Natural killer cell treated with Interleukin-12 subunit alpha and Interleukin-12 subunit beta and Interleukin-15 and Interleukin-18, amount 100 ng/mL, for 72 hours (primary cell): Measurements from ENCODE around the gene CSNK2A1. TPM values are rescaled to one million over a fixed set of nuclear protein-coding genes. Genes with fewer than 3 reads are reported as not detected.
"Not testable (repeated sequence)": the region's sequence is repeated elsewhere in the genome, so short reads cannot be mapped to it uniquely, and the experiment has no call there.

Source experiments
- ATAC-seq, 2 donors: fragments of 150-1000 bp; cut with Tn5 transposase in 1 of 2; sonication (Bioruptor Pico), chemical (Tn5 transposase) in 1 of 2; 2 replicates each; pipeline ENCODE4 v1.10.0; 2021
- DNase-seq: peaks from one replicate; pipeline ENCODE4 v3.0.0; 2022; ENCODE audit warnings: low spot score
- H3K27ac Mint-ChIP-seq, 2 donors: 1 replicate in 1 of 2; 2 replicates in 1 of 2; pipeline ENCODE4 v1.8.0; 2022; ENCODE audit warnings: mixed read lengths in 2 of 2, mild to moderate bottlenecking in 1 of 2, moderate library complexity in 1 of 2
- H3K27me3 Mint-ChIP-seq, 2 donors: 1 replicate in 1 of 2; 2 replicates in 1 of 2; pipeline ENCODE4 v1.8.0; 2022; ENCODE audit warnings: mixed read lengths in 2 of 2
- H3K36me3 Mint-ChIP-seq: one replicate; pipeline ENCODE4 v1.8.0; 2022; ENCODE audit warnings: mixed read lengths
- H3K4me1 Mint-ChIP-seq, 2 donors: 1 replicate in 1 of 2; 2 replicates in 1 of 2; pipeline ENCODE4 v1.8.0; 2022; ENCODE audit warnings: low read depth in 2 of 2, mixed read lengths in 2 of 2, mild to moderate bottlenecking in 1 of 2
- H3K4me3 Mint-ChIP-seq: one replicate; pipeline ENCODE4 v1.8.0; 2022; ENCODE audit warnings: mixed read lengths
- H3K9me3 Mint-ChIP-seq: 2 replicates; pipeline ENCODE4 v1.8.0; 2022; ENCODE audit warnings: mixed read lengths
- total RNA-seq, 2 donors: library from RNA; stranded (reverse); gene quantifications; one replicate each; pipeline ENCODE4 v1.2.3, GENCODE V29; 2022

The CSNK2A1 gene
- total RNA-seq, result 100 to 1,000 TPM; 134 to 163 TPM

- H3K4me3 Mint-ChIP-seq, result peak within 1 kb of the TSS; percentile 95
- H3K36me3 Mint-ChIP-seq, result peaks cover 17% of the 10 kb centered on the region
- peaks cover 4% of the 10 kb centered on the region for H3K9me3 Mint-ChIP-seq
- peak within 1 kb of the TSS; percentile 56 to 96 for H3K27ac Mint-ChIP-seq
- ATAC-seq, result peak; percentile 99
- peak; percentile 96 for DNase-seq
- peaks cover 0 to 4% of the 10 kb centered on the region in 2 donors for H3K27me3 Mint-ChIP-seq
- H3K4me1 Mint-ChIP-seq, result peaks cover 40 to 47% of the 10 kb centered on the region in 2 donors
These were observed at the start of gene CSNK2A1 for GRCh38 chr20:543369-544152. CSNK2A1 (minus strand) TSS chr20:543790; CDS start chr20:508551, 35,239 bp downstream.

GRCh38 chr20:592506-592905 is 48.9 kb upstream of the CSNK2A1 start:
- Mint-ChIP-seq H3K4me3 (no peak overlapping the region), H3K4me1 (peaks cover 0 to 5% of the 10 kb centered on the region in 2 donors), H3K9me3 (no peaks in the 10 kb centered on the region), H3K27ac (no peak overlapping the region), H3K27me3 (peaks cover 4 to 21% of the 10 kb centered on the region in 2 donors), H3K36me3 (no peaks in the 10 kb centered on the region)
- DNase-seq (no peak), ATAC-seq (no peak)

- no peak for ATAC-seq
- DNase-seq, result no peak
These were observed 48.4 kb upstream of the CSNK2A1 start for GRCh38 chr20:591941-592340.

GRCh38 chr20:588932-589672 is 45.5 kb upstream of the CSNK2A1 start:
- Mint-ChIP-seq H3K27me3 (peaks cover 4 to 21% of the 10 kb centered on the region in 2 donors), H3K4me1 (peaks cover 0 to 5% of the 10 kb centered on the region in 2 donors), H3K9me3 (no peaks in the 10 kb centered on the region), H3K4me3 (no peak overlapping the region), H3K36me3 (no peaks in the 10 kb centered on the region), H3K27ac (no peak overlapping the region)
- no peak for DNase-seq
- ATAC-seq, result peak in 1 of 2 donors; percentile 28

More at GRCh38 chr20:591941-592340, 48.4 kb upstream of the CSNK2A1 start:
- no peak overlapping the region for H3K27ac Mint-ChIP-seq
- peaks cover 0 to 5% of the 10 kb centered on the region in 2 donors for H3K4me1 Mint-ChIP-seq
- H3K4me3 Mint-ChIP-seq, result no peak overlapping the region
- peaks cover 4 to 21% of the 10 kb centered on the region in 2 donors for H3K27me3 Mint-ChIP-seq
- H3K36me3 Mint-ChIP-seq, result no peaks in the 10 kb centered on the region
- H3K9me3 Mint-ChIP-seq, result no peaks in the 10 kb centered on the region

- Mint-ChIP-seq H3K4me3 (no peak overlapping the region), H3K9me3 (no peaks in the 10 kb centered on the region), H3K27me3 (peaks cover 4 to 21% of the 10 kb centered on the region in 2 donors), H3K4me1 (peaks cover 0 to 5% of the 10 kb centered on the region in 2 donors), H3K27ac (no peak overlapping the region), H3K36me3 (no peaks in the 10 kb centered on the region)
- no peak for DNase-seq
- ATAC-seq, result no peak
These were observed 44.9 kb upstream of the CSNK2A1 start for GRCh38 chr20:588476-588875.

- H3K36me3 Mint-ChIP-seq, result no peaks in the 10 kb centered on the region
- H3K4me3 Mint-ChIP-seq, result no peak overlapping the region
- no peaks in the 10 kb centered on the region for H3K9me3 Mint-ChIP-seq
- peaks cover 3 to 6% of the 10 kb centered on the region in 2 donors for H3K27me3 Mint-ChIP-seq
- H3K27ac Mint-ChIP-seq, result no peak overlapping the region
- ATAC-seq (no peak), DNase-seq (no peak)
- no peaks in the 10 kb centered on the region for H3K4me1 Mint-ChIP-seq
These were observed 41.3 kb upstream of the CSNK2A1 start for GRCh38 chr20:584971-585301.

- no peak overlapping the region for H3K4me3 Mint-ChIP-seq
- H3K27ac Mint-ChIP-seq, result no peak overlapping the region
- H3K27me3 Mint-ChIP-seq, result peaks cover 3 to 6% of the 10 kb centered on the region in 2 donors
- ATAC-seq, result no peak
- no peaks in the 10 kb centered on the region for H3K36me3 Mint-ChIP-seq
- no peaks in the 10 kb centered on the region for H3K4me1 Mint-ChIP-seq
- no peaks in the 10 kb centered on the region for H3K9me3 Mint-ChIP-seq
- no peak for DNase-seq
These were observed 40.8 kb upstream of the CSNK2A1 start for GRCh38 chr20:584161-584970.

- no peak for ATAC-seq
- H3K27ac Mint-ChIP-seq, result no peak overlapping the region
- no peaks in the 10 kb centered on the region for H3K4me1 Mint-ChIP-seq
- peaks cover 3 to 6% of the 10 kb centered on the region in 2 donors for H3K27me3 Mint-ChIP-seq
- no peak overlapping the region for H3K4me3 Mint-ChIP-seq
- H3K9me3 Mint-ChIP-seq, result no peaks in the 10 kb centered on the region
- H3K36me3 Mint-ChIP-seq, result no peaks in the 10 kb centered on the region
- no peak for DNase-seq
These were observed 38.6 kb upstream of the CSNK2A1 start for GRCh38 chr20:582204-582603.

GRCh38 chr20:578940-579690 is 35.5 kb upstream of the CSNK2A1 start:
- DNase-seq, H3K4me1 Mint-ChIP-seq, ATAC-seq, H3K36me3 Mint-ChIP-seq, H3K9me3 Mint-ChIP-seq, H3K27ac Mint-ChIP-seq, H3K4me3 Mint-ChIP-seq: not testable (repeated sequence)
- H3K27me3 Mint-ChIP-seq, result peaks cover 6 to 19% of the 10 kb centered on the region in 2 donors

GRCh38 chr20:577167-577791 is 33.7 kb upstream of the CSNK2A1 start:
- no peak overlapping the region for H3K4me3 Mint-ChIP-seq
- H3K27ac Mint-ChIP-seq, result no peak overlapping the region
- H3K9me3 Mint-ChIP-seq, result no peaks in the 10 kb centered on the region
- no peaks in the 10 kb centered on the region for H3K4me1 Mint-ChIP-seq
- ATAC-seq, result no peak
- no peak for DNase-seq
- H3K36me3 Mint-ChIP-seq, result no peaks in the 10 kb centered on the region
- peaks cover 17 to 30% of the 10 kb centered on the region in 2 donors for H3K27me3 Mint-ChIP-seq

- Mint-ChIP-seq H3K4me3 (no peak overlapping the region), H3K27ac (no peak overlapping the region), H3K9me3 (no peaks in the 10 kb centered on the region), H3K4me1 (no peaks in the 10 kb centered on the region), H3K36me3 (no peaks in the 10 kb centered on the region), H3K27me3 (peaks cover 21 to 32% of the 10 kb centered on the region in 2 donors)
- DNase-seq, result no peak
- no peak for ATAC-seq
These were observed 32.6 kb upstream of the CSNK2A1 start for GRCh38 chr20:576156-576555.

- peaks cover 21 to 32% of the 10 kb centered on the region in 2 donors for H3K27me3 Mint-ChIP-seq
- no peak overlapping the region for H3K27ac Mint-ChIP-seq
- no peaks in the 10 kb centered on the region for H3K4me1 Mint-ChIP-seq
- H3K36me3 Mint-ChIP-seq, result no peaks in the 10 kb centered on the region
- ATAC-seq (no peak), DNase-seq (no peak)
- no peaks in the 10 kb centered on the region for H3K9me3 Mint-ChIP-seq
- no peak overlapping the region for H3K4me3 Mint-ChIP-seq
These were observed 31.6 kb upstream of the CSNK2A1 start for GRCh38 chr20:575230-575629.
